OCI-LY3 (cell line): ENCODE measurements around the gene EMSY.

Experiments
- H2AFZ ChIP-seq: fragments of 200-600, 300-600 bp; shearing (Covaris generic); 2 replicates; pipeline ENCODE4 v1.6.0; 2014; ENCODE audit warnings: antibody characterized with exemption, low read depth, low read length
- H3K27ac ChIP-seq: fragments of 200-600, 300-600 bp; sonication (generic); 2 replicates; pipeline ENCODE4 v1.5.1; 2014; ENCODE audit warnings: mild to moderate bottlenecking, low read length, moderate library complexity, mixed read lengths
- H3K27me3 ChIP-seq: fragments of 200-600, 300-600 bp; sonication (generic); 2 replicates; pipeline ENCODE4 v1.6.1; 2014; ENCODE audit warnings: low read depth, low read length, mixed read lengths
- H3K36me3 ChIP-seq: fragments of 200-600, 300-600 bp; sonication (generic); replicated peaks from 2 replicates; pipeline ENCODE3; 2014; ENCODE audit warnings: low read depth, low read length, mixed read lengths
- H3K4me1 ChIP-seq: fragments of 300-600, 200-600 bp; sonication (generic); 2 replicates; pipeline ENCODE4 v1.6.1; 2014; ENCODE audit warnings: low read length, mixed read lengths
- H3K4me2 ChIP-seq: fragments of 200-600, 300-600 bp; sonication (generic); 2 replicates; pipeline ENCODE4 v1.6.1; 2014; ENCODE audit warnings: low read length, mixed read lengths
- H3K4me3 ChIP-seq: fragments of 300-600, 200-600 bp; sonication (generic); 2 replicates; pipeline ENCODE4 v1.5.1; 2014; ENCODE audit warnings: antibody characterized with exemption, mild to moderate bottlenecking, low read length, moderate library complexity
- H3K79me2 ChIP-seq: fragments of 300-600, 200-600 bp; shearing (Covaris generic); 2 replicates; pipeline ENCODE4 v1.6.1; 2014; ENCODE audit warnings: mild to moderate bottlenecking, low read length, mixed read lengths
- H3K9ac ChIP-seq: fragments of 300-600, 200-600 bp; shearing (Covaris generic); 2 replicates; pipeline ENCODE4 v1.6.0; 2014; ENCODE audit warnings: mild to moderate bottlenecking, low read length, moderate library complexity
- H3K9me3 ChIP-seq: fragments of 200-600, 300-600 bp; shearing (Covaris generic); 2 replicates; pipeline ENCODE4 v1.6.1; 2014; ENCODE audit warnings: low read length, mixed read lengths; ENCODE audit not compliant: insufficient read depth
- H4K20me1 ChIP-seq: fragments of 200-600, 300-600 bp; sonication (generic); 2 replicates; pipeline ENCODE4 v1.6.1; 2016; ENCODE audit warnings: low read length, mixed read lengths; ENCODE audit not compliant: insufficient read depth
- CTCF ChIP-seq: fragments of 200-600, 300-600 bp; sonication (generic); IDR thresholded peaks from 2 replicates; pipeline ENCODE4 v1.5.1; 2014; ENCODE audit warnings: antibody characterized with exemption, low read length, low read depth
- EZH2phosphoT487 ChIP-seq: fragments of 200-600 bp; shearing (Covaris generic); IDR thresholded peaks from 2 replicates; pipeline ENCODE4 v1.6.1; 2018; ENCODE audit warnings: antibody characterized with exemption, mixed run types, low read depth

Gene EMSY

GRCh38 chr11:76419896-76420295 is 24.9 kb upstream of the EMSY start:
- no peak overlapping the region for H3K4me2 ChIP-seq
- H3K9me3 ChIP-seq = no peaks in the 10 kb centered on the region
- H2AFZ ChIP-seq = no peak overlapping the region
- TF ChIP-seq EZH2phosphoT487 (no peak), CTCF (peak; percentile 79)
- no peak overlapping the region for H3K4me3 ChIP-seq
- H3K79me2 ChIP-seq = no peaks in the 10 kb centered on the region
- H3K36me3 ChIP-seq = no peaks in the 10 kb centered on the region
- no peaks in the 10 kb centered on the region for H4K20me1 ChIP-seq
- H3K27me3 ChIP-seq = peaks cover 45% of the 10 kb centered on the region
- no peak overlapping the region for H3K27ac ChIP-seq
- H3K9ac ChIP-seq = no peak overlapping the region
- H3K4me1 ChIP-seq = peaks cover 13% of the 10 kb centered on the region

DNA sequence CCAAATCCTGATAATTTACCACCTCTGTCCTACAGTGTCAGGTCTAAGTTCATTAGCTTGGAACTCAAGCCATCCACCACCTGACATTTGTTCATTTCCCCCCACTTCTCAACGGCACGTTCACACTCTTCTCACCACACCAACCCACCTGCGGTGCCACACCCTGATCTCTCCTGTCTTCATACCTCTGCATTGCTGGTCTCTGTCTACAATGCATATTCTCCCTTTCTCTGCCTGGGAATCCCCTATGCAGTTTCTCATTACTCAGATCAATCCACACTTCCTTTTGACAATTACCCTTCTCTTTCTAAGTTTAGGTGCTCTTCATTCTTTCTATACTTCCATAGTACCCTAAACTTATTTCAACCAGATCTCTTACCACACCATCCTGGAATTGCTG is 20.4 kb upstream of the EMSY start:
- H3K4me1 ChIP-seq = peaks cover 19% of the 10 kb centered on the region
- H3K79me2 ChIP-seq = no peaks in the 10 kb centered on the region
- H2AFZ ChIP-seq = no peak overlapping the region
- H3K9ac ChIP-seq = no peak overlapping the region
- peak overlapping the region; percentile 48 for H3K4me3 ChIP-seq
- no peaks in the 10 kb centered on the region for H4K20me1 ChIP-seq
- peak overlapping the region; percentile 79 for H3K4me2 ChIP-seq
- H3K27ac ChIP-seq = no peak overlapping the region
- H3K27me3 ChIP-seq = peaks cover 47% of the 10 kb centered on the region
- H3K9me3 ChIP-seq = no peaks in the 10 kb centered on the region
- TF ChIP-seq EZH2phosphoT487 = no peak
- no peak for TF ChIP-seq CTCF
- no peaks in the 10 kb centered on the region for H3K36me3 ChIP-seq

DNA sequence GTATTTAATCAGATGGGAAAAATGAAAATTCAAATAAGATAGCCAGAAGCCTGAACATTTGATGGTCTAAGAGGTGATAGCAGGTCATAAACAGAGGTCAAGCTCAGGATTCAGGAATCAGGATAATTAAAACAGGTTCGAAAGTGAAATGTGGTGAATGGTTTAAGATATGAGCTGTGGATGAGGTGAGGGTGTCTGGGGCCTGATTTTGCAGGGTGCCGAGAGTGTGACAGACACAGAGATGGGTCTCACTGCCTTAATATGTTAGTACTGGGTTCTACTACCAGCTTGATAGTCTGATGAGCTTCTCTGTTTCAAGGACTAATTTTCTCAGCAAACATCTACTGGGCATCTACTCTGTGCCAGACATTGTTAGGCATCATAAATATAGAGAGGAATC is 19.9 kb upstream of the EMSY start:
- peaks cover 19% of the 10 kb centered on the region for H3K4me1 ChIP-seq
- H3K4me3 ChIP-seq = peak overlapping the region; percentile 48
- no peaks in the 10 kb centered on the region for H3K9me3 ChIP-seq
- H3K36me3 ChIP-seq = no peaks in the 10 kb centered on the region
- H4K20me1 ChIP-seq = no peaks in the 10 kb centered on the region
- H3K79me2 ChIP-seq = no peaks in the 10 kb centered on the region
- H2AFZ ChIP-seq = no peak overlapping the region
- no peak overlapping the region for H3K27ac ChIP-seq
- TF ChIP-seq EZH2phosphoT487 = no peak
- no peak for TF ChIP-seq CTCF
- H3K4me2 ChIP-seq = peak overlapping the region; percentile 79
- H3K9ac ChIP-seq = no peak overlapping the region
- peaks cover 47% of the 10 kb centered on the region for H3K27me3 ChIP-seq

DNA sequence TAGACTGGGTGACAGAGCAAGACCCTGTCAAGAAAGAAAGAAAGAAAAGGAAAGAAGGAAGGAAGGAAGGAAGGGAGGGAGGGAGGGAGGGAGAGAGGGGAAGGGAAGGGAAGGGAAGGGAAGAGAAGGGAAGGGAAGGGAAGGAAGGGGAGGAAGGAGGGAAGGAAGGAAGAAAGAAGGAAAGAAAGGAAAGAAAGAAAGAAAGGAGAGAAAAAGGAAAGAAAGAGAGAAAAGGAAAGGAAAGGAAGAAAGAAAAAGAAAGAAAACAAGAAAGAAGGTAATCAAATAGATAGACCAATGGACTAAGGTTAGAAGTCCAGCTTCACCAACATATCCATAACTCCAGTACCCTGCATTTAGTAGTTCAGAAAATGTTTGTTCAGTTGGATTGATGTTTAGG is 18.2 kb upstream of the EMSY start:
- no peak overlapping the region for H3K9ac ChIP-seq
- H4K20me1 ChIP-seq = no peaks in the 10 kb centered on the region
- H3K36me3 ChIP-seq = no peaks in the 10 kb centered on the region
- H3K4me3 ChIP-seq = no peak overlapping the region
- no peak overlapping the region for H3K4me2 ChIP-seq
- H3K79me2 ChIP-seq = no peaks in the 10 kb centered on the region
- H3K9me3 ChIP-seq = no peaks in the 10 kb centered on the region
- peaks cover 19% of the 10 kb centered on the region for H3K4me1 ChIP-seq
- H3K27ac ChIP-seq = no peak overlapping the region
- H2AFZ ChIP-seq = no peak overlapping the region
- TF ChIP-seq EZH2phosphoT487 (no peak), CTCF (no peak)
- H3K27me3 ChIP-seq = peaks cover 47% of the 10 kb centered on the region
